SK-MEL-5 (cell line): ENCODE measurements around the gene JPT2. TPM values are rescaled to one million over a fixed set of nuclear protein-coding genes. Genes with fewer than 3 reads are reported as not detected.
A peak's percentile ranks its signal among the peaks of the same experiment; 100 is the strongest.
"Not testable (repeated sequence)": the region's sequence is repeated elsewhere in the genome, so short reads cannot be mapped to it uniquely, and the experiment has no call there.

Experiments
- DNase-seq: peaks from one replicate; pipeline ENCODE4 v3.0.0-alpha.2; 2016; ENCODE audit warnings: low read depth, low spot score
- in situ Hi-C: cut with HindIII; loops from 2 replicates; pipeline ENCODE4 v1.10.0; 2016; ENCODE audit warnings: low sequenced_read_pairs, high pct_unique_total_duplicates, low pct_unique_long_range_greater_than_20kb
- total RNA-seq: library from RNA; depleted of rRNA; stranded (reverse); fragments of >200 nt; shearing (Covaris generic); gene quantifications from 2 replicates; pipeline ENCODE4 v1.2.3, GENCODE V29; 2014

Gene JPT2
- total RNA-seq, 1 experiment from 2014 or later = 45.5 TPM

DNA sequence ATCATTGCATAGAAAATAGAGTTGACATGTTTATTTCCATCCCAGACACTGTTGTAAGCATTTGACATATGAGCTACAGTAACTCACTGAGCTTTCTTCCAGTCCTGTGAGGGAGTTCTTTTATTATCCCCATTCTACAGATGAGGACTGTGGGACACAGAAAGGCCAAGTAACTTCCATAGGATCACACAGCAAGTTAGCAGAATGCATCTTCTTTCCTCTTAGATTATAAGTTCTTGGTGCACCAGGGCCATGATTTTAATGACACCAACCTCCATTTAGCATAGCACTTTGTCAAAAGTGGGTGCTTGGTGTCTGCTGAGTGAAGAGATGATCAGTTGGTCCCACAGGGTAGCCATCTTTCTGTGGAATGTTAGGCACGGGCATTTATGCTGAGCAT is 12.7 kb downstream of the JPT2 start:
- DNase-seq = no peak
- in situ Hi-C loops = no loop called here

- in situ Hi-C loops = no loop called here
- peak; percentile 5 for DNase-seq
Measured at GRCh38 chr16:1691276-1691675, 13.2 kb downstream of the JPT2 start.

DNA sequence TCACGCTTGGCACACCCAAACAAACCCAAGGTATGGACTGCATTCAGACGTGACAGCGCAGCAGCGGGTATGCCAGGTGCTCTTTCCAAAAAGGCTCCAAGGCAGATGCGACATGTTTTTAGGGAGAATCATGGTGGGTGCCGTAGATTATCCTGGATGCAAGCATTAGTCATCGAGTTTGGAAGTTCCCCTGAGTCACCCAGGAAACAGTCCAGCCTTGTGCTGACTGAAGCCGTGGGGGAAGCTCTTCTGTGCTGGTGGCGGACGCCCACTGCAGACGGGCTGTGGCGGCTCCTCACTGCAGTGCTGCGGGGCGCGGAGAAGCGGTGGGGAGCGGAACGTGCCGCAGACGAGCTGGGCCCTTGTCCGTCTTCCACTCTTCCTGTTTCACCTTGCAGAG is 13.9 kb downstream of the JPT2 start:
- in situ Hi-C loops = no loop called here
- DNase-seq = no peak

DNA sequence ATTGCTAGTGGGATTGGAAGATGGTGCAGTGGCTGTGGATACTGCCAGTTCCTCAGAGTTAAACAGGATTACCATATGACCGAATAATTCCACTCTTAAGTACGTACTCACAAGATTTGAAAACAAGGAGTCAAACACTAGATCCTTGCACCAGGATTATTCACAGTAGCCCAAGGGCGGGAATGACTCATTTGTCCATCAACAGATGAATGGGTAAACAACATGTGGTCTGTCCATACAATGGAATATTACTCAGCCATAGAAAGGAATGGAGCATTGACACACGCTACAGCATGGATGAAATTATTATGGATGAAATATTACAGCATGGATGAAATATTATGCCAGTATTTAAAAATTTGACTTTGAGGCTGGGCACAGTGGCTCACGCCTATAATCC is 18.8 kb downstream of the JPT2 start:
- DNase-seq = peak; percentile 86
- in situ Hi-C loops = no loop called here

GRCh38 chr16:1698680-1699079 is 20.6 kb downstream of the JPT2 start:
- DNase-seq = no peak
- in situ Hi-C loops = no loop called here

DNA sequence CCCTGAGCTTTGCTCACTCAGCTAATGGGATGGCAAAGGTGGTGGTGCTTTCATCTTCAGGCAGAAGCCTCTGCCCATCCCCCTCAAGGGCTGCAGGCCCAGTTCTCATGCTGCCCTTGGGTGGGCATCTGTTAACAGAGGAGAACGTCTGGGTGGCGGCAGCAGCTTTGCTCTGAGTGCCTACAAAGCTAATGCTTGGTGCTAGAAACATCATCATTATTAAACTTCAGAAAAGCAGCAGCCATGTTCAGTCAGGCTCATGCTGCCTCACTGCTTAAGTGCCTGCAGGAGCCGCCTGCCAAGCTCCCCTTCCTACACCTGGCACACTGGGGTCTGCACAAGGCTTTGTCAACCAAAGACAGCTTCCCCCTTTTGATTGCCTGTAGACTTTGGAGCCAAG is 22.2 kb downstream of the JPT2 start:
- in situ Hi-C loops = no loop called here
- no peak for DNase-seq

- in situ Hi-C loops = no loop called here
Measured at GRCh38 chr16:1701216-1701878, 23.3 kb downstream of the JPT2 start.

DNA sequence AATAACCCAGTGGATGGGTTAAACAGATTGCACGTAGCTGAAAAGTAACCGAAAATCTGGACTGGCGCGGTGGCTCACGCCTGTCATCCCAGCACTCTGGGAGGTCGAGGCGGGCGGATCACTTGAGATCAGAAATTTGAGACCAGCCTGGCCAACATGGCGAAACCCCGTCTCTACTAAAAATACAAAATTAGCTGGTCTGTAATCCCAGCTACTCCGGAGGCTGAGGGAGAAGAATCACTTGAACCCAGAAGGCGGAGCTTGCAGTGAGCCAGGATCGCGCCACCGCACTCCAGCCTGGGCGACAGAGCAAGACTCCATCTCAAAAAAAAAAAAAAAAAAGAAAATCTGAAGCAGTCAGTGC is 27.2 kb downstream of the JPT2 start:
- in situ Hi-C loops, DNase-seq: not testable (repeated sequence)

More at GRCh38 chr16:1701216-1701878, 23.3 kb downstream of the JPT2 start:
- no peak for DNase-seq

DNA sequence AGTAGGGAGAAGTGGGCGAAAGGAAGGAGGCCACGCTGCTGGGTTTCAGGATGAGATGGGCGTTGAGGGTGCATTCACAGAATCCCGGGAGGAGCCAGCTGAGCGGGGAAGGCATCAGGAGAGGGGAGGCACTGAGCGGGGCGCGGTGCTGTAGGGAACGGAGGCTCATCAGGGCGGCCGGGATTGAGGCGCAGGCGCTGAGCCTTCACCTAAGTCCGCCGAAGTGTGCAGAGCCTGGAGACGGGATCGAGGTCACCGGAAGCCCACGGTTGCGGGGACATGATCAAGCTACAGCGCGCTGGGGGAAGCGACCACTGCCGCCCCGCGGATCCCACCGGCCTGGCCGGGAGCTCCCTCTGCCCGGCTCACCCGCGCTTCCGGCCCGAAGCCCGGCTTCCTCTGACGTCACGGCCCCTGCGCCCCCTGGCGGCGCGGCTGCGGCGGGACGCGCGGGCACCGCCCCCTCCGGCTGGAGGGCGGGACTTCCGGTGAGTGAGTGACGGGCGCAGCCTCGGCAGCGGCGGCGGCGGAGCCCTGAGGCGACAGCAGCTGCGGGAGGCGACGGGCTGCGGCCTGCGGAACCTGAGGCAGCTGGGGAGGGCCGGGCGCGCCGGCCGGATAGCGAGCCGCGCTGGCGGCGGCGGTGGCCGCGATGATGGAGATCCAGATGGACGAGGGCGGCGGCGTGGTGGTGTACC is 27.8 kb downstream of the JPT2 start, which contains the start of gene MAPK8IP3:
Gene MAPK8IP3, plus strand, starts transcription at position 508 of the 698 bp plus-strand sequence. Its CDS starts 145 bp downstream, at position 653.
- peak; percentile 84 for DNase-seq
- in situ Hi-C loops = no loop called here

DNA sequence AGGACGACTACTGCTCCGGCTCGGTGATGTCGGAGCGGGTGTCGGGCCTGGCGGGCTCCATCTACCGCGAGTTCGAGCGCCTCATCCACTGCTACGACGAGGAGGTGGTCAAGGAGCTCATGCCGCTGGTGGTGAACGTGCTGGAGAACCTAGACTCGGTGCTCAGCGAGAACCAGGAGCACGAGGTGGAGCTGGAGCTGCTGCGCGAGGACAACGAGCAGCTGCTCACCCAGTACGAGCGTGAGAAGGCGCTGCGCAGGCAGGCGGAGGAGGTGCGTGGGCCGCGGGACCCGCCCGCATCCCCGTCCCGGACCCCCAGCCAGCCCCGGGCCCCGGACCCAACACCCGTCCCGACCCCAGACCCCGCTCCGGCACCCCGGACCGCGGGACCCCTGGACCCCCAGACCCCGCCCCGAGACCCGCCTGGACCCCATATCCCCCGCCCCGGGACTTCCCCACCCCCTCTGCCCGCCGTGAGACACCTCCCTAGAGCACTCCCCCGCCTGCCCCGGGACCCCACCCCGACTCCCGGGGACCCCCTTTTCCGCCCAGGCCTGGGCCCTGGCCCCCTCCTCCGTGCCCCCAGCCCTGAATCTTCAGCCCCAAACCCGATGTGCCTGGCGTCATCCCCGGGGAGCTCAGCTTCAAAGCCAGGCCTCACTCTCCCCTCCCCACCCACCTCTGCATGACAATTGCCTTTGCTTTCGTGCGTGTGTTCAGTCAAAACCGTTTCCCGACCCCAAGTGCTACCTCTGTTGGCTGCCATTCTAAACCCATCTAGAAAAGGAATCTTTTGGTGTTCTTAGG is 28.5 kb downstream of the JPT2 start:
- in situ Hi-C loops = no loop called here
- DNase-seq = peak; percentile 23

DNA sequence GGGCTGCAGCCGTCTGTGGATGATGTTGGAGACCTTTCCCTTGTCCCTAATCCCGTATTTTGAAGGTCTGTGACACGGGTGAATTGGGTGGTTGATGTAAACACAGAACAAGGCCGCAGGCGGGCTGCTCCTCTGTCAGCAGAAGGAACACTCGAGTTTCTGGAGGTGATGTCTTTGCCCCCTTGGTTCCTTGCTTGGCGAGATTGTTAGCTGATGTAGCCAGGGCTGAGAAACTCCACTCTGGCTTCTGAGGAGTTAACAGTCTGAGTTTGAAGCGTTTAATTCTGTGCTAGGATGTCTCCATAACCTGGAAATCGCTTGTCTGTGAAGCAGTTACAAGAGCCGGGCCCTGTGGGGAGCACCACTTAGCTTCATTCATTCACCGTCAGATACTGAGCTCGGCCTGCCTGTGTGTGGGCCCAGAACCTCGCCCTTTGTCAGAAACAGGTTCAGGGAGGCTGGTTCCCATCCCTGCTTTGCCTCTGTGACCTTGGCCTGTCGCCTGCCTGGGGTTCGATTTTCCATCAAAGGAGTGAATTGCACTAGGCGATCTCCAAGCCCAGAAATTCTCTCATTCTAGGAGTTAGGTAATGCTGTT is 29.2 kb downstream of the JPT2 start:
- in situ Hi-C loops = no loop called here
- no peak for DNase-seq

DNA sequence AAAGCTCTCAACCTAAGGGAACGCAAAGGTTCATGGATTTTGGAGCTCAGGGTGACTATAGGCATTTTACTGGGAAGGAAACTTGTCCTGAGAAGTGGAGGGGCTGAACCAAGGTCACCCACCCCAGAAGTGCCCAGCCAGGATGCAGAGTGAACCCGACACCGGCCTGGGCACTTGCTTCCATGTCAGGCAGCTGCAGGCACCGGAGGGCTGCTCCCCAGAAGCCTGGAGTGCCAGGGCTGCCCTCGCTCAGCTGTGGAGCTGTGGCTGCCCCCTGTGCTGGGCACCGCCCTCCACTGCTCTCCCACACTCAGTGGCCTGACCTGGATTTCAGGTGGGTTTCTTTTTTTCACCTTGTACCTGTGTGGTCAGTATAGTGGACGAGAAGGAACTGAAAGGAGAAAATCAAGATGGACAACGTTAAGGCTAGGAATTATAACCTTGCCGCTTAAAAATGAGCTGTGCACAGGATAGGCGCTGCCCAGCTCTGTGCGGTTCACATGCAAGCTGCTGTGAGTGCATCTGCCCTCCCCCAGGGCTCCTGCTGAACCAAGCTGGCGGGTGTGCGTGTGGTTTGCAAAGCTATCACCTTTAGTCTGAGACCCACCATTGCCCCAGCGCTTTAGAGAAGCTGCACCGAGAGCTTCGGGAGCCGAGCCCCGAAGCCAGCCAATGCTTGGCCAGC is 30.1 kb downstream of the JPT2 start:
- in situ Hi-C loops = no loop called here
- no peak for DNase-seq

DNA sequence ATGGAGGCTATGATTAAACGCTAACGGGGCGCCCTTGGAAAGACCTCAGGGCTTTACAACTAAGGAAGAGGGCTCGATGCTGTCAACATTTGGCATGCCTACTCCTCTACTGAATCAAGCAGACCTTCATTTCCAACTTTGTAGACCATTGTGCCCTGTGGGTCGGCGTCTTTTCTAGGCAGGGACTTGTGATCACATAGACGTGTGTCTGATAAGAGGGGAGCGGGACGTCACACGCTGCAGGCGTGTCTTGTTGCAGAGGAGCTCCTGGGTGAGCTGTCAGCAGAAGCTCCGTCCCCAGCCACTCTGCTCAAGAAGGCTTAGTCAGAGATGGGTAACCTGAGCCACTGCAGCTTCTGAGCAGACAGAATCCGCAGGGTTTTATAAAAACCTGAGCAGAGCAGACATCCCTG is 30.7 kb downstream of the JPT2 start:
- in situ Hi-C loops = no loop called here
- no peak for DNase-seq

DNA sequence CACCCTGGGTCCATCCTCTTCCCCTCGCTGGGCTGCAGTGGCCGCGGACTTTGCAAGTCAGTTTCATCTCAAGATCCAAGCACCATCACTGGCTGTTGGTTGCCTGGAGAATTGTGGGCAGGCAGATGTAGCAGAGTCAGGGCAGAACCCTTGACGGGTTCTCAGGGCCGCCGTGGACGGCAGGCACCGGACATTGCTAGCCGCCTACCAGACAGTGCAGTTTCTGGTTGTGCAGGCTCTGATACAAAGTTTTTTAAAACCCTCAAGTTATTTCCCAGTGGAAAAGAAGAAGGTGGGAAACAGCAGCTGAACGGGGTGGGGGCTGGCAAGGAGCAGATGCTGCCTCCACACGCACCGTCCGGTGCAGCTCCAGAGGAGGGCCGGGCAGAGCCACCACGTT is 31.3 kb downstream of the JPT2 start:
- in situ Hi-C loops = no loop called here

GRCh38 chr16:1710811-1711507 is 32.9 kb downstream of the JPT2 start:
- in situ Hi-C loops = no loop called here
- DNase-seq = no peak

More for the DNA sequence above, 31.3 kb downstream of the JPT2 start:
- DNase-seq = no peak

DNA sequence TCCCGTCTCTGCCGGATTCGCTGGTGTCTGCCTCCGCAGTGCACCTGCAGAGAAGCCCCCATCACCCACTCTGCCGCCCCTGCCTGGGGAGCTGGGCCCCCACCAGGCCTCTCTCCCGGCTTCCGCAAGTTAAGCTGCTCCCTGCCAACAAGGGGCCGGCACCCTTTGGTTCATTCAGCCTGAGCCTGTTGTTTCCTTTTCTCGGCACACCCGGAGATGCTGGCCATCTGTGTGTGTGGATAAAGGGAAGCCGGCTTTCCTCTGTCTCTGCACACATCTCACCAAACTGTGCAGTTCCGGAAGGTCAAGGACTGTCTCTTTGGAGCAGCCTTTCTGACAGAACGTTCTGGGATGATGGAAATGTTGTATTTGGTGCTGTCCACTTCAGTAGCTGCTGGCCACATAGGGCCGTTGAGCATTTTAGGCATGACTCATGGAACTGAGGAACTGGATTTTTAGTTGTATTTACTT is 34.7 kb downstream of the JPT2 start:
- DNase-seq = no peak
- in situ Hi-C loops = no loop called here

GRCh38 chr16:1713331-1713730 is 35.3 kb downstream of the JPT2 start:
- DNase-seq = no peak
- in situ Hi-C loops = no loop called here
